Endothelial cell of umbilical vein (primary cell): ENCODE data around the gene GXYLT2. TPM values are rescaled to one million over a fixed set of nuclear protein-coding genes. Genes with fewer than 3 reads are reported as not detected.

ENCODE experiments used
- BruUV-seq: library from RNA; stranded (reverse); fragments of 400-500 nt; replicated peaks from 2 replicates; lab custom pipeline; 2021; lab: Mats Ljungman, UMichigan
- CTCF ChIA-PET: fragments of 300-600, 350-600 bp; sonication (Branson Sonifier 250); formaldehyde crosslinking; loops from one replicate; lab custom pipeline; 2021; ENCODE audit warnings: antibody characterized with exemption, inconsistent platforms; lab: Charles Lee
- POLR2A ChIA-PET: fragments of 300-600, 350-600 bp; sonication (Branson Sonifier 250); formaldehyde crosslinking; loops from one replicate; lab custom pipeline; 2021; ENCODE audit warnings: antibody characterized with exemption, inconsistent platforms; lab: Charles Lee
- DNase-seq: peaks from one replicate; pipeline ENCODE4 v3.0.0-alpha.2; 2011; ENCODE audit warnings: low read depth, low spot score
- FAIRE-seq: peaks from 2 replicates; lab custom pipeline; 2011; peaks lifted over from hg19 to GRCh38; lab: Jason Lieb, UNC
- H2AFZ ChIP-seq: 2 replicates; pipeline ENCODE4 v1.6.0; 2012; ENCODE audit warnings: low read depth, low read length, control low read depth, inconsistent platforms
- H3K27ac ChIP-seq: 2 replicates; pipeline ENCODE4 v1.5.1; 2011; ENCODE audit warnings: low read depth, mild to moderate bottlenecking, control low read depth, low read length, moderate library complexity; ENCODE audit not compliant: insufficient read depth
- H3K27me3 ChIP-seq, 2 experiments: 2 replicates each; pipeline versions ENCODE4 v1.6.0 to v1.6.1; 2011; ENCODE audit warnings: low read length in 2 of 2, mixed read lengths in 1 of 2; ENCODE audit not compliant: control insufficient read depth in 2 of 2, insufficient read depth in 2 of 2
- H3K36me3 ChIP-seq, 2 experiments: 2 replicates in 1 of 2; 3 replicates in 1 of 2; pipeline ENCODE4 v1.5.1; 2011; ENCODE audit warnings: low read length in 2 of 2, mild to moderate bottlenecking in 1 of 2, moderate library complexity in 1 of 2; ENCODE audit not compliant: control insufficient read depth in 2 of 2, insufficient read depth in 2 of 2; ENCODE audit errors: extremely low read depth in 1 of 2
- H3K4me1 ChIP-seq: 3 replicates; pipeline ENCODE4 v1.5.1; 2011; ENCODE audit warnings: mild to moderate bottlenecking, low read length; ENCODE audit not compliant: control insufficient read depth, insufficient read depth; ENCODE audit errors: extremely low read depth
- H3K4me2 ChIP-seq: 2 replicates; pipeline ENCODE4 v1.6.1; 2011; ENCODE audit warnings: low read length, control low read depth, mixed read lengths; ENCODE audit not compliant: insufficient read depth
- H3K4me3 ChIP-seq, 3 experiments: fragments of 200-600 bp in 1 of 3; sonication (generic), shearing (Covaris generic) in 1 of 3; replicated peaks in 1 of 3; 2 replicates each; pipeline ENCODE4 v1.5.1; 2011 to 2016; ENCODE audit warnings: control low read depth in 3 of 3, low read length in 3 of 3, mild to moderate bottlenecking in 2 of 3, inconsistent platforms in 1 of 3, low read depth in 1 of 3, moderate library complexity in 1 of 3; ENCODE audit not compliant: insufficient read depth in 1 of 3
- H3K79me2 ChIP-seq: 2 replicates; pipeline ENCODE4 v1.6.0; 2012; ENCODE audit warnings: low read length, inconsistent platforms; ENCODE audit not compliant: control insufficient read depth, insufficient read depth
- H3K9ac ChIP-seq: replicated peaks from 2 replicates; pipeline ENCODE3; 2011; ENCODE audit warnings: low read length, control low read depth; ENCODE audit not compliant: insufficient read depth; ENCODE audit errors: extremely low read depth
- H3K9me1 ChIP-seq: replicated peaks from 3 replicates; pipeline ENCODE4 v1.6.0; 2011; ENCODE audit warnings: mild to moderate bottlenecking, low read length; ENCODE audit not compliant: control insufficient read depth, insufficient read depth; ENCODE audit errors: extremely low read depth
- H3K9me3 ChIP-seq: replicated peaks from 2 replicates; pipeline ENCODE4 v1.5.1; 2012; ENCODE audit warnings: low read length, inconsistent platforms; ENCODE audit not compliant: control insufficient read depth, insufficient read depth
- H4K20me1 ChIP-seq: replicated peaks from 2 replicates; pipeline ENCODE3; 2011; ENCODE audit warnings: mild to moderate bottlenecking, low read length; ENCODE audit not compliant: control insufficient read depth, insufficient read depth; ENCODE audit errors: extremely low read depth
- EZH2 ChIP-seq: IDR thresholded peaks from 2 replicates; pipeline ENCODE4 v1.6.1; 2012; ENCODE audit warnings: borderline replicate concordance, low read depth, mild to moderate bottlenecking, moderate library complexity, low read length, inconsistent platforms; ENCODE audit not compliant: severe bottlenecking
- FOS ChIP-seq: IDR thresholded peaks from 2 replicates; pipeline ENCODE4 v1.6.1; 2011; ENCODE audit warnings: mild to moderate bottlenecking, low read length, moderate library complexity, borderline replicate concordance; ENCODE audit not compliant: insufficient read depth
- GATA2 ChIP-seq: IDR thresholded peaks from 2 replicates; pipeline ENCODE4 v1.7.0; 2011; ENCODE audit warnings: low read depth, mild to moderate bottlenecking, moderate library complexity, mixed read lengths, low read length; ENCODE audit not compliant: insufficient read length, insufficient read depth
- JUN ChIP-seq: IDR thresholded peaks from 2 replicates; pipeline ENCODE4 v1.6.1; 2011; ENCODE audit warnings: borderline replicate concordance, low read depth; ENCODE audit not compliant: insufficient read length, insufficient read depth
- MAX ChIP-seq: IDR thresholded peaks from 2 replicates; pipeline ENCODE4 v1.6.1; 2011; ENCODE audit not compliant: insufficient read depth, insufficient read length
- MYC ChIP-seq: IDR thresholded peaks from one replicate; pipeline ENCODE4 v1.6.1; 2011; ENCODE audit warnings: mild to moderate bottlenecking, low read depth, low read length
- POLR2A ChIP-seq: IDR thresholded peaks from 2 replicates; pipeline ENCODE4 v1.6.1; 2012; ENCODE audit warnings: low read depth, mild to moderate bottlenecking, control low read depth, low read length
- POLR2AphosphoS5 ChIP-seq: IDR thresholded peaks from 2 replicates; pipeline ENCODE4 v1.6.1; 2012; ENCODE audit warnings: low read depth, mild to moderate bottlenecking, control low read depth, low read length, moderate library complexity; ENCODE audit not compliant: insufficient read depth
- dilution Hi-C: fragments of 300-500 bp; cut with MboI; formaldehyde crosslinking; loops from one replicate; pipeline ENCODE4 v1.15.0; 2019; ENCODE audit warnings: low sequenced_read_pairs; ENCODE audit not compliant: extremely low pct_ligation_motif_present
- intact Hi-C: fragments of 100-400 bp; cut with micrococcal nuclease; formaldehyde crosslinking; loops from one replicate; pipeline ENCODE4 v1.10.0; 2022
- polyA plus RNA-seq, 4 experiments: library from polyadenylated mRNA; depleted of rRNA in 3 of 4; stranded (reverse) in 3 of 4; unstranded in 1 of 4; fragments of >200 nt; gene quantifications; 2 replicates each; pipeline versions ENCODE4 v1.2.1 to v1.2.3, GENCODE V29; 2011 to 2012; ENCODE audit warnings: missing spikeins in 1 of 4
- total RNA-seq: library from RNA; stranded (reverse); gene quantifications from 2 replicates; pipeline ENCODE4 v1.2.3, GENCODE V29; 2021
- TF ChIP-seq, protein P1 (sequence below), 2 donors: IDR thresholded peaks; 1 replicate in 1 of 2; 2 replicates in 1 of 2; pipeline ENCODE4 v1.5.1; 2011; ENCODE audit warnings: low read length in 2 of 2, mild to moderate bottlenecking in 2 of 2, moderate library complexity in 2 of 2, control low read depth in 1 of 2, inconsistent platforms in 1 of 2, low read depth in 1 of 2; ENCODE audit not compliant: insufficient read depth in 1 of 2; ENCODE audit errors: extremely low read depth in 1 of 2

GXYLT2 gene
- total and polyA plus RNA-seq, 2 donors (not counting 3 experiments of a cell fraction or from before 2014, with no cell fraction given): 0.07 to 0.24 TPM

DNA sequence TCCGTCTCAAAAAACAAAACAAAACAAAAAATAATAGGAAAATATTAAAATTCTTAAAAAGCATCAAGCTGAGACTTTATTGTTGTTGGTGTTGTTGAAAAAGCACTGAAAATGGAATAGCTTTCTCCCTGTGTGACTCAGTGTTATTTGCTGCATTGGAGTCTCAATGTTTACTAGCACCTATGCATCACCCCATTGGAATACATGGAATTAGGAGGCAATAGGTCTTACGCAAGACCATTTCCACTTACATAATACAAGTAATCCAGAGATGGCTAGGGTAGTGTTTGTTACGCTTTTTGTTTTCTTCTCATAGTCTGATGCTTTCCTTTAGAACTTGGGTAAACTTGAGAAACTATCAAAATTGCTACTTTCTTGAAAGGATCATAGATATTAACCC lies 15.2 kb downstream of the GXYLT2 start:
- H3K4me1 ChIP-seq: peaks cover 5% of the 10 kb centered on the region
- H3K9me1 ChIP-seq: no peaks in the 10 kb centered on the region
- no peaks in the 10 kb centered on the region for H3K36me3 ChIP-seq
- BruUV-seq: no TSS peak
- POLR2A ChIA-PET: no interaction called here
- intact Hi-C loops (loop anchor here (10.0 kb wide), 1 partner anchor 532 kb away; no protein-coding TSS in a partner anchor), dilution Hi-C loops (no loop called here)
- no peaks in the 10 kb centered on the region for H3K9me3 ChIP-seq
- DNase-seq (no peak), FAIRE-seq (no peak)
- no peak overlapping the region for H3K4me2 ChIP-seq
- no peak overlapping the region for H3K4me3 ChIP-seq
- no peak overlapping the region for H2AFZ ChIP-seq
- H3K9ac ChIP-seq: no peak overlapping the region
- H4K20me1 ChIP-seq: no peaks in the 10 kb centered on the region
- H3K27ac ChIP-seq: no peak overlapping the region
- CTCF ChIA-PET: no interaction called here
- H3K79me2 ChIP-seq: no peaks in the 10 kb centered on the region
- TF ChIP-seq MYC: no peak
- TF ChIP-seq MAX: no peak
- TF ChIP-seq POLR2A: no peak
- no peak for TF ChIP-seq POLR2AphosphoS5
- TF ChIP-seq, protein P1, sequence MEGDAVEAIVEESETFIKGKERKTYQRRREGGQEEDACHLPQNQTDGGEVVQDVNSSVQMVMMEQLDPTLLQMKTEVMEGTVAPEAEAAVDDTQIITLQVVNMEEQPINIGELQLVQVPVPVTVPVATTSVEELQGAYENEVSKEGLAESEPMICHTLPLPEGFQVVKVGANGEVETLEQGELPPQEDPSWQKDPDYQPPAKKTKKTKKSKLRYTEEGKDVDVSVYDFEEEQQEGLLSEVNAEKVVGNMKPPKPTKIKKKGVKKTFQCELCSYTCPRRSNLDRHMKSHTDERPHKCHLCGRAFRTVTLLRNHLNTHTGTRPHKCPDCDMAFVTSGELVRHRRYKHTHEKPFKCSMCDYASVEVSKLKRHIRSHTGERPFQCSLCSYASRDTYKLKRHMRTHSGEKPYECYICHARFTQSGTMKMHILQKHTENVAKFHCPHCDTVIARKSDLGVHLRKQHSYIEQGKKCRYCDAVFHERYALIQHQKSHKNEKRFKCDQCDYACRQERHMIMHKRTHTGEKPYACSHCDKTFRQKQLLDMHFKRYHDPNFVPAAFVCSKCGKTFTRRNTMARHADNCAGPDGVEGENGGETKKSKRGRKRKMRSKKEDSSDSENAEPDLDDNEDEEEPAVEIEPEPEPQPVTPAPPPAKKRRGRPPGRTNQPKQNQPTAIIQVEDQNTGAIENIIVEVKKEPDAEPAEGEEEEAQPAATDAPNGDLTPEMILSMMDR (IDR thresholded peaks at IDR 0.05; ENCODE audit: extremely low read depth in 1 of 2, insufficient read depth in 1 of 2, low read depth in 1 of 2, low read length in 2 of 2): no peak
- TF ChIP-seq FOS: no peak
- no peak for TF ChIP-seq GATA2
- TF ChIP-seq JUN: no peak
- TF ChIP-seq EZH2: no peak
- H3K27me3 ChIP-seq: peaks cover 0 to 3% of the 10 kb centered on the region in 2 experiments
